Measurements from ENCODE around the gene FAM135A. TPM values are rescaled to one million over a fixed set of nuclear protein-coding genes. Genes with fewer than 3 reads are reported as not detected.
A peak's percentile ranks its signal among the peaks of the same experiment; 100 is the strongest.

FAM135A gene
- total and polyA plus RNA-seq, 2 of the 13 experiments (the other 11 are each of a cell fraction or from before 2014, with no cell fraction given): 26.9 to 31.5 TPM

DNA sequence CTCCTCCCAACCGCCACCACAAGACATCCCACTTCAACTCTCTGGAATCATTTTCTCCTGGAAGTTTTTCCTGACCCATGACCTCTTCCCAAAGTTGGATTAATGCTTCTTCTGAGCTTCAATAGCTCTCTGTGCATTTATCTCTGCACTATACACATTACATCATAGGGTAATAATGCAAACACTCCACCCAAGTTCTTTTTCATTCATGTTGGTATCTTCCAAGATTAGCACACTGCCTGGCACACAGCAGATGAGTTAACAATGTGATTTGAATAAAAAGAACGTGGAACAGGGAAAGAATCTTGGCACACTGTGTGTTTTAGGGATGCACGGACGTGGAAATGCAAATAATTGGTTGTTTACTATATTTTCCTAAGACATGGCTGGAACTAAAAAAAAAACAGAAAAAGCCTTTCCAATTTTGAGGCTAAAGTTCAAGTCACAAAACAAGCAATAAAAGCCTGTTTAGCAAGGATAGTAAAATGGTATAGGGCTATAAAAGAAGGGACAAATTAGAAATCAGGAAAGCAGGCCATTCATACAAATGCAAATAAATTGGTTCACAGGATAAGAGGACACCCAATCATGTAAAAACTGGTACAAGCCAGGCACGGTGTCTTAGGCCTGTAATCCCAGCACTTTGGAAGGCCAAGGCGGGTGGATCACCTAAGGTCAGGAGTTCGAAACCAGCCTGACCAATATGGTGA lies 1.6 kb upstream of the FAM135A start:
- Histone ChIP-seq H3K79me2 (ENCODE audit: insufficient read depth, low read length) (peaks cover 29% of the 10 kb centered on the region), H3K27me3 (ENCODE audit: control insufficient read depth in 1 of 2, insufficient read depth in 2 of 2, low read length in 2 of 2) (no peaks in the 10 kb centered on the region; a peak in 1 of 5 replicates), H3K36me3 (replicated peaks in 1 of 2; ENCODE audit: control insufficient read depth in 1 of 2, insufficient read depth in 2 of 2, low read length in 2 of 2) (peaks cover 0 to 3% of the 10 kb centered on the region in 2 experiments; a peak in 1 of 5 replicates), H3K27ac (ENCODE audit: extremely low read length, insufficient read depth, low read length) (no peak overlapping the region), H3K9ac (ENCODE audit: insufficient read depth, low read depth, low read length) (0 out of 2 replicates have a peak overlapping the region, but pooled peaks have one; percentile 87), H4K20me1 (ENCODE audit: insufficient read depth, low read length) (no peaks in the 10 kb centered on the region), H3K4me3 (replicated peaks in 1 of 3; ENCODE audit: insufficient read depth in 1 of 3, low read depth in 2 of 3, low read length in 3 of 3) (peak overlapping the region; percentile 68 to 83 (median 74); a peak in 5 of 6 replicates), H2AFZ (ENCODE audit: low read length) (no peak overlapping the region), H3K4me2 (ENCODE audit: low read depth, low read length) (peak overlapping the region; percentile 69), H3K9me3 (ENCODE audit: low read length) (no peaks in the 10 kb centered on the region), H3K4me1 (ENCODE audit: insufficient read depth, low read length) (peaks cover 40% of the 10 kb centered on the region)
- POLR2A ChIA-PET: interaction anchor here (4.0 kb wide), 1 partner anchor 13 kb away, joined by 75 read pairs; no protein-coding TSS in a partner anchor
- in situ Hi-C loops (cut with HindIII; ENCODE audit: extremely low pct_ligation_motif_present, low pct_unique_long_range_greater_than_20kb) (no loop called here), intact Hi-C loops (cut with micrococcal nuclease; ENCODE audit: unreplicated experiment) (no loop called here)
- BruUV-seq (replicated peaks): no TSS peak
- 65% methylated on average over 7 of the region's 7 CpGs for WGBS (ENCODE audit: low lambda C conversion rate)
- ATAC-seq (no peak), DNase-seq (ENCODE audit: low spot score) (peak; percentile 56), FAIRE-seq (no peak)
- CTCF ChIA-PET (ENCODE audit: low intra/inter-chr PET ratio, low total read pairs): no interaction called here
- TF ChIP-seq SALL2 (CRISPR knock-in tag; IDR thresholded peaks at IDR 0.05): no peak
- TF ChIP-seq ZSCAN5A (CRISPR knock-in tag; IDR thresholded peaks at IDR 0.05; ENCODE audit: borderline replicate concordance): no peak
- no peak for TF ChIP-seq NFKB2 (CRISPR knock-in tag; IDR thresholded peaks at IDR 0.05; ENCODE audit: borderline replicate concordance)
- TF ChIP-seq, protein P1, sequence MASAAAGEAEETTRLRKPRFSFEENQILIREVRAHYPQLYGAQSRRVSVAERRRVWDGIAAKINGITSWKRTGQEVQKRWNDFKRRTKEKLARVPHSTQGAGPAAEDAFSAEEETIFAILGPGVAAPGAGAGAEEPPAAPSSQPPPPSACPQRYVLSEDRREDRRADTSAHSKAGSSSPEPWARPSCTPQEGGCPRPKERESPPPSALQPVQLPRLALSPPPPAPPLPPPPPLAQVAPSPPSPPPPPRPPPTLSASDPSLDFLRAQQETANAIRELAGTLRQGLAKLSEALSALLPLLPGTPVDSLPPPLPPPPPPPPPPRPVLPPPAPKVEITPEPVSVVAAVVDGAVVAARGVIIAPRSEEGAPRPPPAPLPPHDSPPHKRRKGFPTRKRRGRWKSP (CRISPR knock-in tag; IDR thresholded peaks at IDR 0.05): no peak
- TF ChIP-seq SMAD1 (CRISPR knock-in tag; IDR thresholded peaks at IDR 0.05; ENCODE audit: borderline replicate concordance, low read depth): no peak
- no peak for TF ChIP-seq ZNF207 (IDR thresholded peaks at IDR 0.05; ENCODE audit: borderline replicate concordance)
- TF ChIP-seq SRSF9 (IDR thresholded peaks at IDR 0.05; ENCODE audit: borderline replicate concordance, insufficient read depth, low read depth, low read length, poor library complexity, severe bottlenecking): no peak
- TF ChIP-seq, protein P2, sequence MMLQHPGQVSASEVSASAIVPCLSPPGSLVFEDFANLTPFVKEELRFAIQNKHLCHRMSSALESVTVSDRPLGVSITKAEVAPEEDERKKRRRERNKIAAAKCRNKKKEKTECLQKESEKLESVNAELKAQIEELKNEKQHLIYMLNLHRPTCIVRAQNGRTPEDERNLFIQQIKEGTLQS (CRISPR knock-in tag; IDR thresholded peaks at IDR 0.05): no peak
- TF ChIP-seq, protein P3, sequence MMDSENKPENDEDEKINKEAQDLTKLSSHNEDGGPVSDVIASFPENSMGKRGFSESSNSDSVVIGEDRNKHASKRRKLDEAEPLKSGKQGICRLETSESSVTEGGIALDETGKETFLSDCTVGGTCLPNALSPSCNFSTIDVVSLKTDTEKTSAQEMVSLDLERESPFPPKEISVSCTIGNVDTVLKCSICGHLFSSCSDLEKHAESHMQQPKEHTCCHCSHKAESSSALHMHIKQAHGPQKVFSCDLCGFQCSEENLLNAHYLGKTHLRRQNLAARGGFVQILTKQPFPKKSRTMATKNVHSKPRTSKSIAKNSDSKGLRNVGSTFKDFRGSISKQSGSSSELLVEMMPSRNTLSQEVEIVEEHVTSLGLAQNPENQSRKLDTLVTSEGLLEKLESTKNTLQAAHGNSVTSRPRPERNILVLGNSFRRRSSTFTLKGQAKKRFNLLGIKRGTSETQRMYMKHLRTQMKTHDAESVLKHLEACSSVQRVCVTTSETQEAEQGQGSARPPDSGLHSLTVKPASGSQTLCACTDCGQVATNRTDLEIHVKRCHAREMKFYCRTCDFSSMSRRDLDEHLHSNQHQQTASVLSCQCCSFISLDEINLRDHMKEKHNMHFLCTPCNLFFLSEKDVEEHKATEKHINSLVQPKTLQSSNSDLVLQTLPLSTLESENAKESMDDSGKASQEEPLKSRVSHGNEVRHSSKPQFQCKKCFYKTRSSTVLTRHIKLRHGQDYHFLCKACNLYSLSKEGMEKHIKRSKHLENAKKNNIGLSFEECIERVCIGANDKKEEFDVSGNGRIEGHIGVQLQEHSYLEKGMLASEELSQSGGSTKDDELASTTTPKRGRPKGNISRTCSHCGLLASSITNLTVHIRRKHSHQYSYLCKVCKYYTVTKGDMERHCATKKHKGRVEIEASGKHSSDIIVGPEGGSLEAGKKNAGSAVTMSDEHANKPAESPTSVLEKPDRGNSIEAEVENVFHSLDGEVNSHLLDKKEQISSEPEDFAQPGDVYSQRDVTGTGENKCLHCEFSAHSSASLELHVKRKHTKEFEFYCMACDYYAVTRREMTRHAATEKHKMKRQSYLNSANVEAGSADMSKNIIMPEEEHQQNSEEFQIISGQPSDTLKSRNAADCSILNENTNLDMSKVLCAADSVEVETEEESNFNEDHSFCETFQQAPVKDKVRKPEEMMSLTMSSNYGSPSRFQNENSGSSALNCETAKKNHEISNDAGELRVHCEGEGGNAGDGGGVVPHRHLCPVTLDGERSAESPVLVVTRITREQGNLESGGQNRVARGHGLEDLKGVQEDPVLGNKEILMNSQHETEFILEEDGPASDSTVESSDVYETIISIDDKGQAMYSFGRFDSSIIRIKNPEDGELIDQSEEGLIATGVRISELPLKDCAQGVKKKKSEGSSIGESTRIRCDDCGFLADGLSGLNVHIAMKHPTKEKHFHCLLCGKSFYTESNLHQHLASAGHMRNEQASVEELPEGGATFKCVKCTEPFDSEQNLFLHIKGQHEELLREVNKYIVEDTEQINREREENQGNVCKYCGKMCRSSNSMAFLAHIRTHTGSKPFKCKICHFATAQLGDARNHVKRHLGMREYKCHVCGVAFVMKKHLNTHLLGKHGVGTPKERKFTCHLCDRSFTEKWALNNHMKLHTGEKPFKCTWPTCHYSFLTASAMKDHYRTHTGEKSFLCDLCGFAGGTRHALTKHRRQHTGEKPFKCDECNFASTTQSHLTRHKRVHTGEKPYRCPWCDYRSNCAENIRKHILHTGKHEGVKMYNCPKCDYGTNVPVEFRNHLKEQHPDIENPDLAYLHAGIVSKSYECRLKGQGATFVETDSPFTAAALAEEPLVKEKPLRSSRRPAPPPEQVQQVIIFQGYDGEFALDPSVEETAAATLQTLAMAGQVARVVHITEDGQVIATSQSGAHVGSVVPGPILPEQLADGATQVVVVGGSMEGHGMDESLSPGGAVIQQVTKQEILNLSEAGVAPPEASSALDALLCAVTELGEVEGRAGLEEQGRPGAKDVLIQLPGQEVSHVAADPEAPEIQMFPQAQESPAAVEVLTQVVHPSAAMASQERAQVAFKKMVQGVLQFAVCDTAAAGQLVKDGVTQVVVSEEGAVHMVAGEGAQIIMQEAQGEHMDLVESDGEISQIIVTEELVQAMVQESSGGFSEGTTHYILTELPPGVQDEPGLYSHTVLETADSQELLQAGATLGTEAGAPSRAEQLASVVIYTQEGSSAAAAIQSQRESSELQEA (CRISPR knock-in tag; IDR thresholded peaks at IDR 0.05; ENCODE audit: not compliant biosample characterization): no peak
- no peak for TF ChIP-seq ELF3 (CRISPR knock-in tag; IDR thresholded peaks at IDR 0.05)
- TF ChIP-seq DPF2 (CRISPR knock-in tag; IDR thresholded peaks at IDR 0.05; ENCODE audit: borderline replicate concordance, low read depth): no peak
